Ishikawa (cell line): ENCODE data around the gene ARHGAP19.

Experiments used
- EGR1 ChIP-seq: IDR thresholded peaks from 2 replicates; pipeline ENCODE4 v1.6.1; 2012
- EP300 ChIP-seq: IDR thresholded peaks from 2 replicates; pipeline ENCODE4 v1.6.1; 2012; ENCODE audit warnings: borderline replicate concordance
- NFIC ChIP-seq: IDR thresholded peaks from 2 replicates; pipeline ENCODE4 v1.6.1; 2012
- RAD21 ChIP-seq: IDR thresholded peaks from 2 replicates; pipeline ENCODE4 v1.6.1; 2012; ENCODE audit warnings: low read depth
- REST ChIP-seq: IDR thresholded peaks from 2 replicates; pipeline ENCODE4 v1.6.1; 2012; ENCODE audit warnings: low read depth, mild to moderate bottlenecking
- TAF1 ChIP-seq: IDR thresholded peaks from 2 replicates; pipeline ENCODE4 v1.6.1; 2012; ENCODE audit warnings: low read depth, mild to moderate bottlenecking
- TCF12 ChIP-seq: IDR thresholded peaks from 2 replicates; pipeline ENCODE4 v1.6.1; 2012; ENCODE audit warnings: low read depth
- USF1 ChIP-seq: IDR thresholded peaks from 2 replicates; pipeline ENCODE4 v1.6.1; 2012
- ZBTB7A ChIP-seq: IDR thresholded peaks from 2 replicates; pipeline ENCODE4 v1.6.1; 2012; ENCODE audit warnings: low read depth

- TF ChIP-seq RAD21 (no peak), USF1 (no peak), TCF12 (no peak), ZBTB7A (no peak), EP300 (no peak), EGR1 (no peak), TAF1 (no peak), REST (no peak), NFIC (no peak)
Measured at GRCh38 chr10:97182288-97182990, 110.0 kb downstream of the ARHGAP19 start.
